SKM-1 (cell line): ENCODE measurements around the gene MVD.
A peak's percentile ranks its signal among the peaks of the same experiment; 100 is the strongest.

Experiments
- DNase-seq: peaks from one replicate; lab custom pipeline; 2025; ENCODE audit not compliant: unreplicated experiment; lab: John Stamatoyannopoulos, UW

MVD gene, protein sequence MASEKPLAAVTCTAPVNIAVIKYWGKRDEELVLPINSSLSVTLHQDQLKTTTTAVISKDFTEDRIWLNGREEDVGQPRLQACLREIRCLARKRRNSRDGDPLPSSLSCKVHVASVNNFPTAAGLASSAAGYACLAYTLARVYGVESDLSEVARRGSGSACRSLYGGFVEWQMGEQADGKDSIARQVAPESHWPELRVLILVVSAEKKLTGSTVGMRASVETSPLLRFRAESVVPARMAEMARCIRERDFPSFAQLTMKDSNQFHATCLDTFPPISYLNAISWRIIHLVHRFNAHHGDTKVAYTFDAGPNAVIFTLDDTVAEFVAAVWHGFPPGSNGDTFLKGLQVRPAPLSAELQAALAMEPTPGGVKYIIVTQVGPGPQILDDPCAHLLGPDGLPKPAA

DNA sequence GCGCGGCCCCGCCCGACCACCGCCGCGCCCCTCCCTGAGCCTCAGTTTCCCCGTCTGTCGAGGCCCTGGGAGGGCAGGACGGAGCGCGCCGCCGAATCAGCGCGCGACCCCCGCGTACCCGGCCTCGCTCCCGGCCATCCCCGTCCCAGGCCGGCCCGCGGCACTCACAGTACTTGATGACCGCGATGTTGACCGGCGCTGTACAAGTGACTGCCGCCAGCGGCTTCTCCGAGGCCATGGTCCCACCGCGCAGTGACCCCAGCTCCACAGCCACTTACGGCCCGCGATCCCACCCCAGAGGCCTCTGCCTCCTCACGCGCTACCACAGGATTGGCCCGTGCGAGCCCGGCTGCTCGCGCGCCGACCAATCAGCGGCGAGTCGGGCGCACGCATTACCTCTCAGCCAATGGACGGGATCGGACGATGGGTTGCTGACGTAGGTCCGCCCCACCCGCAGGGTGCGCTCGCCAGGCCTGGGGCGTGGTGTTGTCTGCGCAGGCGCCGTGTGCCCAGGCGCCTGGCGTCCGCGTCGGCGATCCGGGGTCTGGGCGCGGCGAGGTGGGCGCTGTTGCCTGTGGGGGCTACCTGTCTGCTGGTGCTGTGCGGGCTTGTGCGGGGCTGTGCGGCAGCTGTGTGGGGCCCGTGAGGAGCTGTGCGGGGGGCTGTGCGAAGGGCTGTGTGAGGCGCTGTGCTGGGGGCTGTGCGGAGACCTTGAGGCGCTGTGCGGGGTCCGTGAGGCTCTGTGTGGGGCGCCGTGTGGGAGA lies at the start of gene MVD:
Gene MVD (minus strand): TSS at position 249 of the 764 bp plus-strand sequence. CDS start 11 bp downstream, at position 238.
- DNase-seq: peak; percentile 92

DNA sequence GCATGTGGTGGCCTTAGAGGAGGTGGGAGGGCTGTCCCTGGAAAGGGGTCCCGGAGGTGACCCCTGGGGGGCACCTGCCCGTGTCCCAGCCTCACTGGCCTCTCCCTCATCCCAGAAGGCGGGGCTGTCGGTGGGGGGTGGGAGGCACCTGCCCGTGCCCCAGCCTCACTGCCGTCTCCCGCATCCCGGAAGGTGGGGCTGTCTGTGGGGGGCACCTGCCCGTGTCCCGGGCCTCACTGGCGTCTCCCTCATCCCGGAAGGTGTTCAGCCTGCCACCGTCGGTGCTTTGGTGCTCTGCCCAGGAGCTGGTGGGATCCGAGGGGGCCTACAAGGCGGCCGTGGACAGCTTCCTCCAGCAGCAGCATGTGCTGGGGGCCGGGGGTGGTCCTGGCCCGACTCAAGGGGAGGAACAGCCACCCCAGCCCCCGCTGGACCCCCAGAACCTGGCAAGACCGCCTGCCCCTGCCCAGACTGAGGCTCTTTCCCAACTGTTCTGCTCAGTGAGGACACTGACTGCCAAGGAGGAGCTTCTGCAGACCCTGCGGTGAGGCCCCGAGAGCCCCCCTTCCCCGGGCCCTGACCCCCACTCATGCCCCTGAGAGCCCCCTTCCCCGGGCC lies 49.6 kb upstream of the MVD start:
- no peak for DNase-seq

DNA sequence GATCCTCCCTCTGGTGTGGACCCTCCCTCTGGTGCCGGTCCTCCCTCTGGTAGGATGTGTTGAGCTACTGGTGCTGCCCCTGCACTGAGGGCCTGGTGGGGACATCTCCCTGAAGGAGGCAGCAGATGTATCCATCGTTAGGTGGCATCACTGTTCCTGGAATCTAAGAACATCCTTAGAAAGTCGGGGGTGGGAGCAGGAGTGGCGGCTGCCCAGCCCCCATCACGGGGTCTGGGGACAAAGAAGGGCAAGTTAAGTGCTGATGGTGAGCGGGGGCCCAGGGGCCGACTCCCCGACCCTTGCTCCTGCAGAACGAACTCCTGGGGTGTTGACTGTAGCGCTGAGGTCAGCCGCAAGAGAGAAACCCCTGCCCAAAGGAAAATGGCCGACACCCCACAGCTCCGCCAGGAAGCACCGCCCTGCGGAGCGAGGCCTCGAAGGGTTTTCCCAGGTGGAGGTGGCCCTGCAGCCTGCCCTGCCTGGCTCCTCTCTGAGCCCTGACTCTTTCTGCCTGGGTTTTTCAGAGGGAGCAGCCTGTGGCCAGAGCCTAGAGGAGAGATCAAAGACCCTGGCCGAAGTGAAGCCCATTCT lies 49.0 kb upstream of the MVD start:
- DNase-seq: no peak

DNA sequence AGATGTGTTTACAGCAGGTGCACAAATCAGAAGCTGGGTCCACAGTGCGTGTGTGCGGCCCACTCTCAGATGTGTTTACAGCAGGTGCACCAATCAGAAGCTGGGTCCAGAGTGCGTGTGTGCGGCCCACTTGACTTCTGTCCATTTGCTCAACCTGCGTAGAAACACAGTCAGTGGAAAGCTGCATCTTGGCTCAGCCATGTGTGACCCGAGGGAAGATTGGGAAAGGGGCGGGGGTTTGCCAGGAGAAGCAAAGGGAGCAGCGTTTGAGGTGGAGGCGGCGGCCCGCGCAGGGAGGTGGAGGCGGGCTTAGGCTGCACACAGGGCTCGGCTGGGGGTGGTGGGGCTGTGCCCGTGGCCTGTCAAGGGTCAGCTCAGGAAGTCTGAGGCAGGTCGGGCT lies 47.7 kb upstream of the MVD start:
- DNase-seq: no peak

DNA sequence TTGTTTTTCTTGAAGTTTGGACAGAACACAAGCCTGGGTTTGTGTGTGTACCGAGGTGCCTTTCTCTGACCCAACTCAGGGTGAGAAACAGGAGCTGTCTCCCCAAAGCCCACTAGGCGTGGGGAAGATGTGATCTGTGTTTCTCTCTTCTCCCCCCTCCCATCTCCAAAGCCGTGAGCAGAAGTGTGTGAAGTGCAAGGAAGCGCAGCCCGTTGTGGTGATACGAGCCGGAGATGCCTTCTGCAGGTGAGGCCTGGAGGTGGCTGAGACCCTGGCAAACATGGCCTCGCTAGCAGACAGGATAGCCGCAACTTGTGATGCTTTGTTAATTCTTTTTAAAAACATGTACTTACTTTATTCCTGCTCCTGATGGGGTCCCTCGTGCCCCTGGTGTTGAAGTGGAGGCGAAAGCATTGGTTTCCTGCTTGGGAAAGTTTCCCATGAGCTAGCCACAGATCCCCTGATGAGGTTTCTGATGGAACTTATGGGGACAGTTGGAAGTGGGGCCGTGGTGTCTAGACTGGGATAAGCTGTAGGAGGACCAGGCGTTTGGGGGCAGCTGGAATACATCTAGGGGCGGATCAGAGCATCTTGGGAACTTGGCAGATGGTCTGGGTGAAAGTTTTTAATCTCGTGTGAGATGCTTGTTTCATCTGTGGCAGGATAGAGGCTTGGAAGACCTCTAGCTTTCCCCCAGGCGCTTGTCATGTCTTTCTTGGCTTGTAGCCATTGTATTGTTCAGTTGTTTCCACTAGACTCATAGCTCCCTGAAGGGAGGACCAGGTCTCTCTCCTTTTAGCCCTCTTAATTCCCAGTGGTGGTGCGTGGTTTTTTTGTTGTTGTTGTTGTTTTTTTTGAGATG lies 44.3 kb upstream of the MVD start:
- no peak for DNase-seq

DNA sequence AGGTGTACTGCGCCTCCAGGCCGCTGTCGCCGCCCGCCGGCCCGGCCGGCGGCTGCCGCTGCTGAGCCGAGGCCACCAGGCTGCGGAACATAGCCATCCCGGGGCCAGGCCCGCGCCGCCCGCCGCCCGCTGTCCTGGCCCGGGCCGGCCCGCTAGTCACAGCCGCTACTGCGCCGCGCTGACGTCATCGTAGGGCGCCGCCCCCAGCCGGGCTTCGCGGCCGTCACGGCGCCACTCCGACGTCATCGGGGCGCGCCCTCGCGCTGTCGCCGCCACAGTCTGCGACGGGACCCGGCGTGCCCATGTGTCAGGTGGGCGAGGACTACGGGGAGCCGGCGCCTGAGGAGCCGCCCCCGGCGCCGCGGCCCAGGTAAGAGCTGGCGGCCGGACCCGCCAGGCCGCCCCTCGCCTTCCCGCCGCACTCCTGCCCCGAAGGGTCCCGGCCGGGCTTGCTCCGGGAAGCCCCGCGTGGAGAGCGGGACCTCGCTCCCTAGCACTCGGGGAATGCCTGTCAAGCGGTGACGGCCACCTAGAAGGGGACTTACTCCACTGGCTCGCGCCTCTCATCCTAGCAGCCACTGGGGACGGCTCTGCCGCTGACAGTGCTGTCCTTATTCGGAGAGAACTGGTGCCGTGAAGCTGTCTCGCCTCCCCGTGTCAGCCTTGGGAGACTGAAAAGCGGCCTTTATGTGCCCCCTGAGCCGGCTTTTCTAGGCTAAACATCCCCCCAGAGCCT lies 43.5 kb upstream of the MVD start, which contains the start of the genes CTU2 and RNF166:
Gene CTU2 (plus strand): TSS at position 275 of the 736 bp plus-strand sequence. CDS start 28 bp downstream, at position 303.
Gene RNF166 (minus strand): TSS at position 180 of the 736 bp plus-strand sequence. CDS start 83 bp downstream, at position 97.
- DNase-seq: peak; percentile 61

DNA sequence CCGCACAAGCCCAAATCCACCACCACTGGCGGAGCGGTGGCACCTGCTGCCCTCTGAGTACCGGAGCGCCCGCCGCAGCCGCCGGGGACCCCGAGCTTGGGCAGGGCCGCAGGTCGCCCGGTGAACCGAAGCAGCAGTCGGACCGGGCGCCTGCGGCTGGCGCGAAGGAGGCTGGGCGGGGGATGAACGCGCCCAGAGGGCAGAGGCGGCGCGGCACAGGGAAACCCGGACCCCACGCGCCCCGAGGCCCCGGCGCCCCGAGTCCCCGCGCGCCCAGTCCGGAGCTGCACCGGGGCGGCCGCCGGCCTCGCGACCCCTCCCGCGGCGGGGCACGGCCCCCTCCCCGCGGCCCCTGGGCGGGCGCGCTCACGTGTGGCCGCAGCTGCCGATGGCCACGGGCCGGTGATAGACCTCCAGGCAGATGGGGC lies 42.9 kb upstream of the MVD start:
- DNase-seq: no peak

DNA sequence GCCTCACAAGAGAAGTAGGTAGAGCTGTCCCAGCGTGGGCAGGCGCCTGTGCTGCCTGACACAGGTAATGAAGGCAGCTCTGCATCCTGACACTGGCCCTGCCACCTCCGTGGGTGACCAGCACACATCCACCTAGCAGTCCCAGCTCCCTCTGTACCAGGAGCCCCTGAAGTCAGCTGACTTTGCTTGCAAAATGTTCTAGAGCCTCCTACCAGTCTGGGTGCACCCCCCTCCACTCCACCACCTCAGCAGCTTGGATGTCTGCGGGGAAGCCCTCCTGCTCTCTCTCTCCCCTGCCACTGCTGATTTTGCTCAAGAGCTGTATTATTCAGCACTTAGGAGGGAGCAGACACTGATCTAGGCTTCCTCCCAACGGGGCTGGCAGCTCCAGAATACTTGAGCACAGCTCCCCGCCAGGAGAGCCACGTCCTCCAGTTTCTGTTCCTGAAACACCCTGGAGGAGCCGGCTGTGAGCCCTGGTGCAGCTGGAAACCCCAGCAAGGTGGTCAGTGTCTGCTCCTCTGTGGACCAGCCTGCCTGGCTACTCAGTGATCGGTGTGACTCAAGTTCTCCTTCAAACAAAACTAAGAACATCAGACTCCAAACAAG lies 42.3 kb upstream of the MVD start:
- no peak for DNase-seq

DNA sequence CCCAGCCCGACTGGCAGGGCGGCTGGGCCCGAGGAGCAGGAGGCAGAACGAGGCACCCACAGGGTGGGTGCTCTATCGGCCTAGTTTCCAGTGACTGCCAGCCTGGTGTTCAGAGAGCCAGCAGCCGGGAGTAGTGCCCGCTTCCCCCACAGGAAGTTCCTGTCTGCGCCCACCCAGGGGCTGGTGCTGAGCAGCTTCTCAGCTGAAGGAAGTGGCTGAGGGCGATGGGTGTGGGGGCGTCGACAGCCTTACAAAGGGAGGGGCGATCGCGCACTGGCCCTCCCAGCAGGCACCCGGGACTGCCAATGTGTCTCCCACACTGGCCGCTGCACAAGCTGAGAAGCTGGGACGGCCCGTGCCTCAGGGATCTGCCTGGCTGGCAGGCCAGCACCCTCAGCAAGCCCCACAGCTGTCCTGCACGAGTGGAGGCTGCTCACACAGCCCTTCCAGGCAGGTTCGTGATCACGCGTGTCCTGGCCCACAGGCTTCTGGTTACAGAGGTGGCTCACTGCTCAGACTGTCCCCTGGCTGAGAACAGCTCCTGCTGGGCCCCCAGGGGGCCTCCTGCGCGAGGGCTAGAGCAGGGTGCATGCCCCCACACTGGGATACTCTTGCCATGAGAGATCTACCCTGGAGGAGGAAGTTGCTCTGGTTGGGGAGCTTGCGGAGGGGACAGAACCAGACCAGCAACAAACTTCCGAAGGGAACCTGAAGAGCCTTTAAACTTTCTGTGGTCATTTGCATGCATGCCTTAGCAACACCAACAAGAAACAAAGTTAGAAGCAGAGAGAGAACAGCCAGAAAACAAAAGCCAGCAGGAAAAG lies 40.8 kb upstream of the MVD start:
- peak; percentile 76 for DNase-seq

DNA sequence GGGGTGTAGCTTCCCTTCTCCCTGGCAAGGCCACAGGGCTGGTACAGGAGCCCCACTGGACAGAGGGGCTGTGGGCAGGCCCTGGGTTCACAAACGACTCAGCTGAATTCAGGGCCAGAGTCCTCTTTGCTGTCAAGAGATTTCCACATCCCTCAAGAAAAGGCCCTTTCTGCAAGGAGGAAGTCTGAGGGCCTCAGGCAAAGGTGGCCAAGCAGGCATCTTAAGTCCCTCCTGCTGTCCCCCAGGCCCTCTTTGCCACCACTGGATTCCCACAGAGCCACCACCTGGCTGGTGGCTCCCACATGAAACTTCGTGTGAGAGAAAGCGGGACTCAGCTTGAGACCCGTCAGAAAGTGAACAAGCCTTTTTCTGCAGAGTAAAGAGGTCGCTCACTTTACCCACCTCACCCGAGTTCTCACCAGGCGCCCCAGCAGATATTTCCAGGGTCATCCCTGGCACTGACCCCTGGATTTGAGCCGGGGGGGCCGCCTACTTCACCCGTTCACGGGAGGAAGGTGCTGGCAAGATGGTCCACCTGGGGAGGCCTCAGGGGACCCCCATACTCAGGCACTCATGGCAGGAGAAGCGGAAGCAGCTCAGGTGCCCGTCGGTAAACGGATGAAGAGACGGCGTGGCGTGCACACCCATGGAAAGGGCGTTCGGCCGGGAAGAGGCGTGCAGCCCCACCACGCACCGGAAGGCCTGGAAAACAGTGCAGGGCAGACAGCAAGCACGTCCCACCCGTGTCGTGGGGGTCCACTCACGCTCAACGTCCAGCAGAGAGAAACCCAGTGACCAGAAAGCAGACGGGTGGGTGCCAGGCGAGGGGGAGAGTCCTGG lies 39.7 kb upstream of the MVD start:
- DNase-seq: peak; percentile 31

DNA sequence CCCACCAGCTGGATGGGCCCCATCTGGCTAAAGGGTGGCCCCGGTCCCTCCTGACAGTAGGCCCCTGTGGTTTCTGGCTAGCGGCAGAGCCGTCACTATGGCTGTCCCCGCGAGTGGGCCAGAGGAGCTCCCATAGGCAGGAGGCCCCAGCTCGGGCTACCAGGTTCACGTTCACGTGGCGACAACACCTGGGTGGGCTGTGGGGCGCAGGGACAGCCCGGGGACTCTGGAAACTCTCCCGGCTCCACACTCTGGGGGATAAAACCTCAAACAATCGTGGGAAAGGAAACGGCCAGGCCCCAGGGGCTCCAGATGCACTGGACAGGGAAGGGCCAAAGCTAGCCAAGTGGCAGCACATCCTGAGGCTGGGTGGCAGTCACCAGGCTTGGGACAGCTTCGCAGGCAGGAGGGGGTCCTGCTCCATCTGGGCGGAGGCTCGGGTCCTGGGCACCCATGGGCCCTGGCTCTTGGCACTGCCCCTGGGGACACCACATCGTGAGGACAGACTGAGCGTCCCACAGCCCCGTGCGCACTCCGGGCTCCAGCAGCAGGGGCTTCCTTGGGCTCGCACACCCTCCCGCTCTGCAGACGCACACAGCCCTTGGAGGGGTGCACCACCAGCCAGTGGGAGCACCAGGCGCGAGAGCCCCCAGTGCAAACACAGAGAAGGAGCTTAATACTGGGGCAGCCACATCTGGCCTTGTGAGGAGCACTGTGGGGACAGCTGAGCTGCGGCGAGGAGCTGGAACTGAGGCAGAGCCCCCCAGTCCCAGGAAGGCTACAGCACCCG lies 38.9 kb upstream of the MVD start:
- DNase-seq: no peak

DNA sequence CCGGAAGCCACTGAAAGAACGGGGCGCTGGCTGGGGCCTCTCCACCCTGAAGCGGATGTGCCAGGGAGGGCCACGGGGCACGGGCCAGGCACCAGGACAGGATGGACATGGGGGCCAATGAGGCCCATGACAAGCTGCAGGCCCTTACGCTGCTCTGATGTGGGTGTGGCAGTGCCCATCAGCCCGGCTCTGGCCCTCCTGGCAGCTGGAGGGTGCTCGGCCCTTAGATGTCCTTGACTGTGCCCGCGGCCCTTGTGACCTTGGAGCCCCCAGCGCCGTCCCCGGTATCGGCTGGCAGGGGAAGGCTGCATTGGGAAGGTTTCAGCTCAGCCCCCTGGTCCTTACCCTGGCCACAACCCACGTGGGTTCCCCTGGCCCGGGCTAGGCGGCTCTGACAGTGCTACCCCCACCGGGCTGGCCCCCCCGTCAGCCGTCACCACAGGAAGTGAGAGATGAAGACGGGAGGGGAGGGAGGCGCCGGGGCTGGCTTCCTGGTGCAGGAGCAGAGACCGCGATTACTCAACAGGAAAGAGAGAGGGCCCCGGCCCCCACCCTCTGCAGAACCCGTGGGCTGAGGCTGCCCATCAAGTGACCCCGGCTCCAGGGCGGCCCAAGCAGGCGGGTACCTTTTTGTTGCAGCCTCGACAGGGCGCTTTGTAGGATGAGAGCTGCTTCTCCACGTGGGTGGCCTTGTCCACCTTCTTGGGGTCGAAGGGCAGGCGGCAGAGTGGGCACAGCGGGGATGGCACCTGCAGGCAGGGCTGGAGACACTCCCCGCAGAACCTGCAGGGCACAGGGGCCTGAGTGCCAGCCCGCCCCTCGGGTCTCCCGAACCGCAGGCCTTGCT lies 38.0 kb upstream of the MVD start:
- peak; percentile 93 for DNase-seq

DNA sequence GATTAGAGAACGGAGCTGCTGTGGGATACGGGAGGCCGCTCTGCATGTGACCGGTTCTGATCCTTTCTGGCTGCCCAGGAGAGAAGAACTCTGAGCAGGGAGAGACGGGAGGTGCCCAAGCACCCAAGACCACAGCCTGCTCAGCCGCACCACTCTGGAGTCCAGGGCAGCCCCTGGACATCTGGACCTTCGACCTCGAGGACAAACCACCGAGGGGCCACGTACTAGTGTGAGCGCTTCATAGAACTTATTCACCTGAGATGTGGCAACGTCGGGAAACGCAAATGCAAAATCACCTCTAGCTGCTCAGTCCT lies 37.4 kb upstream of the MVD start:
- DNase-seq: no peak

DNA sequence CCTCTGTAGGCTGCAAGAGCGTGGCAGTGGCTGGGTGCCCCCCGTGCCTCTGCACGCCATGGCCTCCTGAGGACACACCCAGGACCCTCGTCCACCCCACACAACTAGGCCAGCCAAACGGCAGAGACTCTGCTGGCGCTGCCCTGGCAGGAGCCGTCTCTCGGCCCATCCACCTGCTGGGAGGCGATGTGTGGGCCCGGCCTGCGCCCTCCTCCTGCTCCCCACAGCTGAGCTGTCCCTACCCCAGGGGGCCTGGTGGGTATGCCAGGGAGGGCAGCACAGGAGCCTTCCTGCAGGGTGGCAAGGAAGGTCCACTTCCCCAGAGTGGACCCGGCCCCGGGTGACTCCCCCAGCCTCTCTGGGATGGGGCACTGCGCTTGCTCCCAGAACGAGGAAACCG lies 36.3 kb upstream of the MVD start:
- no peak for DNase-seq

DNA sequence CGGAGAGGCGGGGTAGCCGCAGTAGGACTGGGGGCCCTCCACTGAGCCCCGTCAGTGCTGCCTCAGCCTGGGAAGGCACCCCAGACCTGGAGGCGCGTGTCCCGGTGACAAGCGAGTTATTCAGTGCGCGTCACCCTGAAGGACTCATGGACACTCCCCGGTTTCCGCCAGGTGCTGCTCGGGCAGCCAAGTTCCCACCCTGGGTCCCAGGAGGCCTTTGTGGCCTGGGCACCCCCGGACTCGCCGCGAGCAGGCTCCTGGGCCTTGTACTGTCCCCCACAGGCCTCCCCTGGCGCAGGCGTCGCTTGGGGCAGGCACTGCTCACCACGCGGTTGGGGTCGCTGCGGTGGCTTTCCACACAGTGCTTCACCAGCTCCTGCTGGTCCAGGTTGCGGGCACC lies 35.8 kb upstream of the MVD start:
- no peak for DNase-seq
